Amniotic stem cell (primary cell): ENCODE measurements around the gene AFAP1.
"Not testable (repeated sequence)": the region's sequence is repeated elsewhere in the genome, so short reads cannot be mapped to it uniquely, and the experiment has no call there.

Source experiments
- DNase-seq: peaks from one replicate; lab custom pipeline; 2025; lab: John Stamatoyannopoulos, UW

Gene AFAP1

DNA sequence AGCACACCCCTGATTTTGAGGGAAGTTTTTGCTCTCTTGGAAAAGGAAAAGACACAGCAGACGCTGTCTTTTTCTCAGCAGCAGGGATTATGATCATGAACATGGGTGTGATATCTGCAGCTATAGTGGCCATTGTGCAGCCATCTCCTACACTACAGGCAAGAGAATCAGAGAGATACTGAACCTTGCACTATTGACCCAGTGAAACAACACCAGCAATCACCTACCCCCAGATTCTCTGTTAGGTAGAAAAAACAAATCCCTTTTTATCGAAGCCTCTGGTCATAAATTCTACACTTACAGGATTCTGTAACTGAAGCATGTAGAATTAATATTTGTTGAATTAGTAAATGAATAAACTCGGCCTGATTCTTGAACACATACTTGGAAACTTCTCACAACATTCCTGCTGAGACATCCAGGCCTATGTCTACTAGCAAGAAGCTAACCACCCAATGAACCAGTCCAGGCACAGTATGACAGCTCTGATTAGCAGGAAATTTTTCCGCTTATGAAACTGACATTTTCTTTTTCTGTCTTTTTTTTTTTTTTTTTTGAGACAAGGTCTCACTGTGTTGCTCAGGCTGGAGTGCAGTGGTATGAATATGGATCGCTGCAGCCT lies 5.0 kb upstream of the AFAP1 start:
- no peak for DNase-seq

DNA sequence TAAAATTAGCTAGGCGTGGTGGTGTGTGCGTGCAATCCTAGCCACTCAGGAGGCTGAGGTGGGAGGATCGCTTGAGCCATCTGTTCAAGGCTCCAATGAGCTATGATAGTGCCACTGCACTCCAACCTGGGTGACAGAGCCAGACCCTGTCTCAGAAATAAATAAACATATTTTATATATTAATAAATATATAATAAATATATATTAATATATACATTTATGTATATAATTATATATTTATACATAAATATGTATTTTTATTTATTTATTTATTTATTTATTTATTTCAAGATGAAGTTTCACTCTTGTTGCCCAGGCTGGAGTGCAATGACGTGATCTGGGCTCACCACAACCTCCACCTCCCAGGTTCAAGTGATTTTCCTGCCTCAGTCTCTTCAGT lies 4.0 kb upstream of the AFAP1 start:
- not testable (repeated sequence) for DNase-seq

DNA sequence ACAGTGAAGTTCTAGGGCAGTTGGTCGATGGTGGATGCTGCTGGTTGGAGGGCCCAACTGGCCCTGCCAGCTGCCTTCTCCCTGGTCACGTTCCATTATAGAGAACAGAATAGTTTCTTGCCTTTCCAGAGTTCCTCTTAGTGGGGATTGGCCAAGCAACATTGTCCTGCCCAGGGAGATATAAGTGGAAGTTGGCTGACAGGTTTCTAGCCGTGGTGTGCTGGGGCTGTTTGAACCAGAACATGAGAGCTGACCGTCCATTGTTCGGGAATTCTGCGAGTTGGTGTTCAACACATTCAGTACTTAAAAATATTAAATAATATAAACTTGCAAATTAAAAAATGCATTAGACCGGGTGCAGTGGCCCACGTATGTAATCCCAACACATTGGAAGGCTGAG lies 3.5 kb upstream of the AFAP1 start:
- DNase-seq = no peak

DNA sequence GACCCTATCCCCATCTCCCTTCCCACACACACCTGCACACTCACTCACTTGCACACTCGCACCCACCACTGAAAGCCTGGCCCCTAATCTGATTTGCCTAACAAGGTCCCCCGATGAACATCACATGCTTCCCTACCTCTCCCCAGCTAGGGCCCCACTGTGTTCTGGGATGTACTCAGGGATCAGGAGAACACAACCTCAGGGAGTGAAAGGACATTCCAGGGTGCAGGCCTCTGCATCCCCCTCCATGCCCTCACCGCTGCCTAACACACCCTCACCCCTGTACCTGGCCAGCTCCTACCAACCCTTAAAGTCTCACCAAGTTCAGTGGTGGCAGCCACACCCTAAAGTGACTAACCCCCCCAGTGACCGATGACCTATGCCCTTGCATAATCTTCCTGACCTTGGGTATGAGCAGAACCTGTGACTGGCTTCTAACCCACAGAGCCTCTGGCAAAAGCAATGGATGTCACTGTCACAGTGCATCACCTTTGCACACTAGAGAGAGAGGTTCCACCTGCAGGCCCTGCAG lies 2.4 kb upstream of the AFAP1 start:
- DNase-seq = no peak

DNA sequence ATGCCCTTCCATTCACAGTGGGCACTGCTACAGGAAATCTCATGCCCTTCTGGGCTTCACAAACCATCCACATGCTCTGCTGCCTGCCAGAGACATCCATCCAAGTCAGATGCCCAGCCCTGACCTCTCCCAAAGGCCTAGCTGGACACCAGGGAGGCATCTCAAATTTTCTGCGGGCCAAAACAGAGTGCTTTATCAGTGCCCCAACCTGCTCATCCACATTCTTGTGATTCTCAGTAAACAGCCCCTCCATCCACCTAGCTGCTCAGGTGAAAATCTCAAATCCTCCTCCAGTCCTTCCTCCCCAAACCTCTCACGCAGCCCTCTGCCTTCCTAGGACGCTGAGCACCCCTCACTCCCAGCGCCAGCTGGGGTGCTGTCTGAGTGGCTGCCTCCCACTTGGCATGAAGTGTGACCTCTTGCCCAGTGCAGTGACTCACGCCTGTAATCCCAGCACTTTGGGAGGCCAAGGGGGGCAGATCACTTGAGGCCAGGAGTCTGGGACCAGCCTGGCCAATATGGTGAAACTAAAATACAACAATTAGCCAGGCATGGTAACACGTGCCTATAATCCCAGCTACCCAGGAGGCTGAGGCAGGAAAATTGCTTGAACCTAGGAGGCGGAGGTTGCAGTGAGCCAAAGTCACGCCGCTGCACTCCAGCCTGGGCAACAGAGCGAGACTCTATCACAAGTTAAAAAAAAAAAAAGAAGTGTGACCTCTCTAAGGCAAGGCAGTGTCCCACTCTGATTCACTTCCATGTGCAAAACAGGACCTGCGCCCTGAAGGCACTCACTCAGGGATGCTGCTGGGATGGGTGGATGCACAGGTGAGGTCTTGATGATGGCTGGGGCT lies 1.7 kb upstream of the AFAP1 start:
- DNase-seq = no peak

DNA sequence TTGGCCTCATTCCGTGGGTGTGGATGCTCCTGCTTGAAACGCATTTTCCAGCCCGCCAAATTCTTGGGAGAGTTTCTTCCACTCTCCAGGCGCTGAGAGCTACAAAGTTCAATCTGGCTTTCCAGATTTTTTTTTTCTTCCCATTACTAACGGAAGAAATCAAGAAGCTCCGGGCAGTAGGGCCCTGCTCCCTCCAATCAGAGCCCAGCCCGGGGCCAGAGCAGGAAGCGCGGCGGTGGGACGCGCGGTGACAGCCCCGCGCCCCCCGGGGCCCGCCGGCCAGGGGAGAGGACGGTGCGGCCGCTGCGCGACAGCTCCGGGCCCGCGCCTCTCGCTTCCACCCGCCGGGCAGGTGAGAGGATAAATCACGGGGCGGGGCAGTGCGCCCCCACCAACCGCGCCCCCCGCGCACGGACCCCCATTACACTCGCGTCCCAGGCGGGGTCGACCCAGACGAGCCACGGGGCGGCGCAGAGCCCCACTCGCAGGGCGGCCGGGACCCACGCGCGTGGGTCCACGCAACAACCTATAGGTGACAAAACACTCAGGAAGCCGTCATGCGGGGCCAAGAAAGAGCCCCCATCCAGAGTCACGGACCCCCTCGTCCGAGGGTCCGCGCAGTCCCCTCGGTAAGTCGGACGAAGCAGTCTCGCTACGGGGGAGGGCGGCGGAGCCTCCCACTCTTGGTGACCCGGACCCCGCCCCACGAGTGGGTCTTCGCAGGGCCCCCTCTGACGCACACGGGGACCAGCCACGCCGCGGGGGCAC lies 868 bp downstream of the AFAP1 start:
- DNase-seq = no peak

DNA sequence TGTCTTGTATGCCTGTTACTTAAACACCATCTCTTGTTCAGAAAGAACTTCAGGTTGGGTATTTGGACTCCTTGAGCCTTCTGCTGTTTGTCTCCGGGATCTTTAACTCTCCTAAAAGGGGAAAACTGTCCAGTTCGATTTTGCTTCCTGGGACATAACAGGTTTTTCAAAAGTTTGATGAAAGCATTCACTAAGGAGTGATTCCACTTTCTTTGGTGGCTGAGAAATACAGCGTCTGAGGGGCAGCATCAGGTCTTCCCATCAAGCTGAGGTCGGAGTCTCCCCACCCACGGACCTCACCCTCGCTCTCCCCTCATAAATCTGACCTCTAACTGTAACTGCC lies 1.4 kb downstream of the AFAP1 start:
- no peak for DNase-seq

DNA sequence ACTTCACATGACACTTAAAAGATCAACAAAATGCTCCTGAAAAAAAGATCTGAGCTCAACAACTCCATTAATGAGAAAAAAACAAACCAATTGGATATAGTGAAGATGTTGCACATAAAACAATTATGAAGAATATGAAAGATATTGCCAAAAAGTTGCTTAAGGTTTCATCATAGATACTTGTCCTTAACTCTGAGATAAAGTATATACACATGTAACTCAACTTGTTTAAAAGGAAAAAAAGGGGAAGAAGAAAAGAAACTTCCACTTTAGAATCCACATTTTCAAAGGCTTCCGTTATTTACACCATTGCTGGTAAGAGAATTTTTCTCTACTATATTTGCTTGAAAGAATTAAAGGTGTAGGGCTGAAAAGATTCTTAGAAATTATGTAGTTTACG lies 2.7 kb downstream of the AFAP1 start:
- DNase-seq = no peak

DNA sequence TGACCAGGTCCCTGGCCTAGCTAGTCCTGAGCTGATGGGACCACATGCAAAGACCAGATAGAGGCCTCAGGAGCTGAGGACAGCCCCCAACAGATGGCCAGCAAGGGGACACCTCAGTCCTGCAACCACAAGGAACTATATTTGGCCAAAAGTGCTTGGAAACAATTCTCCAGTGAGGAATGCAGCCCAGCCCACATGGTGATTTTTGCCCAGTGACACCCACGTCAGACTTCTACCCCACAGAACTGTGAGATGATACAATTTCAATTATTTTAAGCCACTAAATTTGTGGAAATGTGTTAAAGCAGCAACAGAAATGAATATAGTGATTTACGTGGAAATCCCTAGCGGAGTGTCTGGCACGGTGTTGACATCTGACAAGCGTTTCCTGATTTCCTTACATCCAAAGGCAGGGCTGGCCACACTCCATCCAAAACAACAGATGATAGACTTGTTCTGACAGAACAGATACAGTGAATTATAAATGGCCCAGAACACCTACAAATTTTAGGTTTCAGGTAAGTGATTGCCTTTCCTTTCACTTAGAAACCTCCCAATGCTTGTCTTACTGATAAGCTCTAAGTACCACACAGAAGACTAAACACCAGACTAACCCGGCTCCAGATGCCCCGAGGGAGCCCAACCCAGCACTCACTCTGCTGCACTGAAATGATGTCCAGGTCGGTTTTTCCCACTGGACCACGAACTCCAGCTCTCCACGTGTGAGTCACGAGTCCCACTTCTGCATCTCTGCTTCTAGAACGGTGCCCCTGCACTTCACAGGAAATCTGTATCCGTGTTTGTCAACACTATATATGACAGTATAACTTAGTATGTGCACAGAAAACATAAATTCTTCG lies 5.8 kb downstream of the AFAP1 start:
- DNase-seq = no peak

DNA sequence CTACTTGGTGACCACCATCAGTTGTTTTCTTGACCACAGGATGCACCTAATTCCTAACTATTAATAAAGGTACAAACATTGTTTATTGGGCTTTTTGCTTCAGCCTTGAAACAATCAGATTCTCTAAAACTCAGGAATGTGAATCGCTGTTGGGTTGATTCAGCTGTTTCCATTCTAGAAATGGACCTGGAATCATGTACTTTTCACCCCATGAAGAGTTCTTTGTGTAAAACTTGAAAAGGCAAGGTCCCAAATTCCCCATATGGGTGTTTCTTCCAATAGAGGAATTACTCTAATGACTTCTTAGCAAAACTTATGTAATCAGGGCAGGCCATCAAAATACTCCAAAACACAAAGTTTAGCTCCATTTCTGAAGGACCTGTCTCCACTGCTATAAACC lies 7.4 kb downstream of the AFAP1 start:
- no peak for DNase-seq

DNA sequence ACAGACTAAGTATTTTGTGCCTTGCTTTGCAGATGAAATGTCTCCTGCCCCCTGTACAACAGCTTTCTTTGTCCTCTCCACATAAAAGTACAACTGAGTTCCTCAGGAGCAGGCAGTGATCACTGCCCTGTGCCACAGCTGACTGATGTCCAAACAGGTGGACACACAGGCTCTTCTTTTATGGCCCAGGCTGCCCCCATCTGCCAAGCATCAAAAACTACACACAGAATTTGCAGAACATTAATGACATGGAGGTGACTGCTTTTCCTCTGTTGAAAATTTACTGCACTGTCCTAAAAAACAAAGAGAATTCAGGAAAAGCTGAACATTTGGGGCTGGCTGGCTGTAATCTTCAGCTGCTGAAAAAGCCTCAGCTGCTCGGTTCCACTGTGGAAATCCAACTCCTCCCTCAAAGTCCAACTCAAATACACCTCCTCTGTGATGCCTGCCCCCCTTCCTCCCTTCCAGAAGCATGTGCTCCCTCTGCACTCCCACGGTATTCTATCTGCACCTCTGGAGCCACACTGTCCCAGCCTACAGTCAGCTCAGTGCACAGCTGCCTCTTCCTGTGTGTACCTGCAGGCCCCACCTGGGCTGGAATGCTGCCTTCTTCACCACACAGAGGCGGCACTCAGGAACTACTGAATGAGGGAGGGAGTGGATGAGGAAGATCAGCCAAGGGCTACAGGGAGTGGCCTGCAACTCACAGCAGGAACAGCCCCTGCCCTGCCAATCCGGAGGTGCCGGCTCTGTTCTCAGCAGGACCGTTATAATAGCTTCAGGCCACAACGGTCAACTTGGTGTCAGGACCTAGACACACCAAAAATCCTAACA lies 10.3 kb downstream of the AFAP1 start:
- DNase-seq = no peak

DNA sequence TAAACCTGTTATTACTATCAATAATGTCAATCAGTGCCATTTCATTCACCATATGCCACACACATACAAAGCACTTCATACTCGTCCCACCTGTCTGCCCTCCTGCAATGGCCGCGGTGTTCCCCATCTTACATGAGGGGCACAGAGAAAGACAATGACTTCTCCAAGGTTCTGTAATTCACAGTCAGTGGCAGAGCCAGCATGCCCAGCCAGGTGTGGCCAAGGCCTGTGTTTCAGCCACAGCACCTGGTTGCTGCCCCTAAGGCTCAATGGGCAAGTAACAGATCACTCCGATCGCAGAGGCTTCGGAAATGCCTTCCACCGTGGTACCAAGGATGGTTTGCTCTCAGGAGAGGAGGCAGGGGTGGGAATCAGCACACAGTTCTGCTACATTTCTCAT lies 10.9 kb downstream of the AFAP1 start:
- no peak for DNase-seq

DNA sequence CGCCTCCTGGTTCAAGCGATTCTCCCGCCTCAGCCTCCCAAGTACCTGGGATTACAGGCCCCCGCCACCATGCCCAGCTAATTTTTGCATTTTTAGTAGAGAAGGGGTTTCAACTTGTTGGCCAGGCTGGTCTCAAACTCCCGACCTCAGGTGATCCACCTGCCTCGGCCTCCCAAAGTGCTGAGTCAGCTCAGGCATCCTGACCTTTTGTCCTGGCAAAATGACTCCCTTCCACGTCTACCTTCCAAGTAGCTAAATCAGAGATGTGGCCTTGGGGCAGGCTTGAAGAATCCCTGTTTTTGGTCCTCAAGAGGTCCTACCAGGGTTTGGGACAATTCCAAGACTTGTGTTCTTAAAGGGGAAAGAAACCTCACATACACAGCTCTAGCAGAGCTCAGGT lies 12.8 kb downstream of the AFAP1 start:
- no peak for DNase-seq

DNA sequence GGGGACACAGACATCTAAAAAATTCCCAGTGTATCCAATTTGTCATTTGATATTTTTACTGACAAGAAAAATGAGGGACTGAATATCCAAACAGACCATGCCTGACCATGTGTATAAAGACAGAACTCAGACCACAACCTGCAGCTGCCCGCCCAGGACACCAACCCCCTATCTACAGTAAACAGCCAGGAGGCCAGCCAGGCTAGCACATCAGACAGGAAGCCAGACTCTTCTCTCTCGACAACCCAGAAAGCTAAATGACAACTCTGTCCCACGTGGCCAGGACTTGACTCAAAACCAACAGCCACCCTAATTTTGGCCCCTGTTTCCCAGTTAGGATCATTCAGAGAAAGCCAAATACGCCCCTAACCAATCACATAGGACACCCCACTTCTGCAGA lies 15.1 kb downstream of the AFAP1 start:
- DNase-seq = no peak

DNA sequence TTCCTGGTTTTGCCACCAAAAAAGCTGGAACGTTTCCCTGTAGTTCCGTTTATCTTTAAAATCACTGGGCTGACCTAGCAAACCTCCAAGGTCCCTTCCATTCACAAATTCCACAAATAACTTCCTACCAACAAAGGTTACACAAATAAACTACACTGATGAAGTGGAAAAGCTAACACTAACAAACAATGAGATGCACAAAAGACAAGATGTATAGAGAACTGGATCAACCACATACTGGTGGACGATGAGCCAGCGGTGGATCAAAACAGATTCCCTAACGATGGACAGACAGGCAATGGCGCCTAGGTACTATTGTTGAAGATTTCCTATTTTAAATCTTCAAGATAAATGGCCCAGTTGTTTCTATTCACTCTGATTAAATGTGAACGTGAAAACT lies 15.5 kb downstream of the AFAP1 start:
- no peak for DNase-seq

DNA sequence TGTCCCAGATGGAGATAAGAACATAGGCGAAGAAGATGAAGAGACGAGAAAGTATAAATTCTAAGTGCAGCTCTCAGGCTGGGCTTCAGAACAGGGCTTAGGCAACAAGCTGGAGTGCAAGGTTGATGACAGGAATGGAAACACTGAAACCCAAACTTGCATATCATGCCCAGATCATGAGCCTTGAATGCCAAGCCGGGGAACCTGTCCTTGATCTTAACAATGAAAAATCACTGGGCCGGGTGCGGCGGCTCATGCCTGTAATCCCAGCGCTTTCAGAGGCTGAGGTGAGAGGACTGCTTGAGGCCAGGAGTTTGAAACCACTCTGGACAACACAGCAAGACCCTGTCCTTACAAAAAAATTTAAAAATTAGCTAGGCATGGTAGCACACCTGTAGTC lies 17.2 kb downstream of the AFAP1 start:
- DNase-seq = no peak

DNA sequence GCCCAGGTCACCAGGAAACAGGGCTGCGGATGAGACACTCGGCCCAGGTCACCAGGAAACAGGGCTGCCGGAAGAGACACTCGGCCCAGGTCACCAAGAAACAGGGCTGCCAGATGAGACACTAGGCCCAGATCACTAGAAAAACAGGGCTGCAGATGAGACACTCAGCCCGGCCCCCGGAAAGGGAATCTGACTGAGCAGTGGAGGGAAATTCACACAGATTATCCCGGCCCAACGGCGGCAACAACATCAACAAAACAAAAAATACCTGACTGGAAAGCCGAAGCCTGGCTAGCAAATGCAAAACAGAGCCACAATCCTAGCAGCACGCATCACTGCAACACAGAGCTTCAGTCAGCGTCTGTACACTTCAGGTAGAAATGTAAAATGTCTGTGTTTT lies 20.7 kb downstream of the AFAP1 start:
- no peak for DNase-seq

DNA sequence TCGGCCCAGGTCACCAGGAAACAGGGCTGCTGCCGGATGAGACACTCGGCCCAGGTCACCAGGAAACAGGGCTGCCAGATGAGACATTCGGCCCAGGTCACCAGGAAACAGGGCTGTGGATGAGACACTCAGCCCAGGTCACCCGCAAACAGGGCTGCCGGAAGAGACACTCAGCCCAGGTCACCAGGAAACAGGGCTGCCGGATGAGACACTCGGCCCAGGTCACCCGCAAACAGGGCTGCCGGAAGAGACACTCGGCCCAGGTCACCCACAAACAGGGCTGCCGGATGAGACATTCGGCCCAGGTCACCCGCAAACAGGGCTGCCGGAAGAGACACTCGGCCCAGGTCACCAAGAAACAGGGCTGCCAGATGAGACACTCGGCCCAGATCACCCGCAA lies 21.5 kb downstream of the AFAP1 start:
- DNase-seq = not testable (repeated sequence)

DNA sequence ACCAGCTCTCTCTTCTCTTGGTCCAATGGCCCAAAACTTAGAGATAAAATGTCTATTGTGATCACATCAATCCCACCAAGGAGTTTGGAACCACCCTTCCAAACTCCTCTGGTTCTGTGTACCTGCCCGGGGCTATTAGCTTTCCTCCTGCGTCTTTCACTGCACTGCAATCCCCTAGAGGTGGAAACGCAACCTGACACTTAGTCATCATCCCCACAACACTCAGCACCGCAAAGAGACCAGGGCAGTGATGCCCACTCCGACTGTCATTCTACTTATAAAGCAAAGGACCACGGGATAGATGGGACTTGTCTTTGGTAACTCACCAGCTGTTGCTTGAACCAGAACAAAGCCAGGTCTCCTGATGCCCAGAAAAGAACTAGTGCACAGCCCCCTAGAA lies 22.0 kb downstream of the AFAP1 start:
- DNase-seq = no peak

DNA sequence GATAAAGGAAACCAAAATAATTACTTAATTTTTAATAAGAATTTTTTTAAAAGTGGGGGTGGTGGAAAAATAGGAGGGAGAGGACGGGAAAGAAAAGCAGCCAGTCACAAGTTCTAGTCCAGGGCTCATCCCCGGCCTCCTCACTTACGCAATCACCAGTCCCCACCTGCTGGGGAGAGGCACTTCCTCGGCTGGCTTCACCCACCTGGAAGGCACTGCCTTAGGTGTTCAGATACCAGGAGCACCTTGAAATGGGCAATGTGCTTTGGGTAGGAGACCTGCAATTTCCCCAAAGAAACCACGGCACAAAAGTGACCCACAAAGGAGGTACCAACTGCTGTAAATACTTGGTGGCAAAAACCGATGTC lies 23.8 kb downstream of the AFAP1 start:
- DNase-seq = no peak

DNA sequence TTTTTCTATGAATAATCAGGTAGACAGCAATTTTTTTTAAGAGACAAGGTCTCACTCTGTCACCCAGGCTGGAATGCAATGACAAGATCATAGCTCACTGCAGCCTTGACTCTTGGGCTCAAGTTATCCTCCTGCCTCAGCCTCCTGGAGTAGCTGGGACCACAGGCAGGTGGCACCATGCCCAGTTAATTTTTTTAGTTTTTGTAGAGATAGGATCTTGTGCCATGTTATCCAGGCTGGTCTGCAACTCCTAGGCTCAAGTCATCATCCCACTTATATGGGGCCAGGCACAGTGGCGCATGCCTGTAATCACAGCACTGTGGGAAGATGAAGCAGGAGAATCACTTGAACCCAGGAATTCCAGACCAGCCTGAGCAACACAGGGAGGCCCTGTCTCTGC lies 26.8 kb downstream of the AFAP1 start:
- no peak for DNase-seq
